IMR-90 (cell line): ENCODE measurements around the gene EFHB. TPM values are rescaled to one million over a fixed set of nuclear protein-coding genes. Genes with fewer than 3 reads are reported as not detected.

ENCODE experiments used
- ATAC-seq: fragments of 200-7000 bp; cut with Tn5 transposase; 2 replicates; pipeline ENCODE4 v1.9.1; 2020; ENCODE audit warnings: low read depth, mild to moderate bottlenecking, moderate library complexity
- BruUV-seq: library from RNA; stranded (reverse); fragments of 400-500 nt; replicated peaks from 2 replicates; lab custom pipeline; 2021; lab: Mats Ljungman, UMichigan
- CTCF ChIA-PET: fragments of 300-600 bp; formaldehyde crosslinking; extraction: SDS; loops from one replicate; lab custom pipeline; 2021; ENCODE audit warnings: antibody characterized with exemption; lab: Yijun Ruan, JAX
- POLR2A ChIA-PET: fragments of 300-600 bp; sonication (Branson Sonifier 250); formaldehyde crosslinking; loops from one replicate; lab custom pipeline; 2022; ENCODE audit warnings: antibody characterized with exemption; ENCODE audit not compliant: unreplicated experiment; lab: Charles Lee
- DNase-seq: peaks from one replicate; pipeline ENCODE4 v3.0.0; 2013
- H2AFZ ChIP-seq: replicated peaks from 2 replicates; pipeline ENCODE3; 2013; ENCODE audit warnings: low read length, mild to moderate bottlenecking; ENCODE audit not compliant: poor library complexity
- H2AK5ac ChIP-seq: 2 replicates; pipeline ENCODE4 v1.6.1; 2013; ENCODE audit warnings: low read depth, low read length, inconsistent platforms
- H2AK9ac ChIP-seq: replicated peaks from 2 replicates; pipeline ENCODE3; 2013; ENCODE audit warnings: mild to moderate bottlenecking, low read depth, low read length, moderate library complexity; ENCODE audit not compliant: poor library complexity
- H2BK120ac ChIP-seq: 2 replicates; pipeline ENCODE4 v1.6.1; 2013; ENCODE audit warnings: low read depth, low read length, inconsistent platforms
- H2BK15ac ChIP-seq: 3 replicates; pipeline ENCODE4 v1.6.1; 2013; ENCODE audit warnings: low read depth, low read length, inconsistent platforms
- H2BK20ac ChIP-seq: 2 replicates; pipeline ENCODE4 v1.6.1; 2013; ENCODE audit warnings: low read depth, mild to moderate bottlenecking, inconsistent platforms, low read length, moderate library complexity
- H2BK5ac ChIP-seq: 2 replicates; pipeline ENCODE4 v1.6.1; 2013; ENCODE audit warnings: mild to moderate bottlenecking, low read depth, low read length, inconsistent platforms; ENCODE audit not compliant: poor library complexity, severe bottlenecking
- H3K14ac ChIP-seq: replicated peaks from 2 replicates; pipeline ENCODE4 v1.6.1; 2013; ENCODE audit warnings: low read depth, low read length, inconsistent platforms
- H3K18ac ChIP-seq: 2 replicates; pipeline ENCODE4 v1.6.1; 2013; ENCODE audit warnings: low read depth, low read length, control low read depth
- H3K23ac ChIP-seq: 2 replicates; pipeline ENCODE4 v1.6.1; 2013; ENCODE audit warnings: low read depth, low read length, inconsistent platforms
- H3K27ac ChIP-seq: 2 replicates; pipeline ENCODE4 v1.5.1; 2013; ENCODE audit warnings: mild to moderate bottlenecking, control low read depth, low read length; ENCODE audit not compliant: insufficient read depth
- H3K27me3 ChIP-seq: 2 replicates; pipeline ENCODE4 v1.6.1; 2013; ENCODE audit warnings: low read length; ENCODE audit not compliant: control insufficient read depth, insufficient read depth
- H3K36me3 ChIP-seq: 2 replicates; pipeline ENCODE4 v1.6.1; 2013; ENCODE audit warnings: low read length, mixed read lengths; ENCODE audit not compliant: control insufficient read depth, insufficient read depth
- H3K4ac ChIP-seq: 2 replicates; pipeline ENCODE4 v1.6.1; 2013; ENCODE audit warnings: low read depth, low read length, inconsistent platforms
- H3K4me1 ChIP-seq: 2 replicates; pipeline ENCODE4 v1.6.1; 2013; ENCODE audit warnings: low read length, mixed read lengths; ENCODE audit not compliant: control insufficient read depth, insufficient read depth
- H3K4me2 ChIP-seq: 2 replicates; pipeline ENCODE4 v1.6.1; 2013; ENCODE audit warnings: low read depth, mild to moderate bottlenecking, control low read depth, low read length, moderate library complexity
- H3K4me3 ChIP-seq: 2 replicates; pipeline ENCODE4 v1.5.1; 2013; ENCODE audit warnings: low read depth, mild to moderate bottlenecking, control low read depth, low read length, moderate library complexity; ENCODE audit not compliant: insufficient read depth
- H3K56ac ChIP-seq: 2 replicates; pipeline ENCODE4 v1.6.1; 2013; ENCODE audit warnings: low read length, inconsistent platforms; ENCODE audit not compliant: insufficient read depth; ENCODE audit errors: extremely low read depth
- H3K79me1 ChIP-seq, 2 experiments: 2 replicates each; pipeline ENCODE4 v1.6.1; 2013; ENCODE audit warnings: low read length in 2 of 2, inconsistent platforms in 1 of 2, low read depth in 1 of 2
- H3K9ac ChIP-seq: 2 replicates; pipeline ENCODE4 v1.6.1; 2013; ENCODE audit warnings: low read depth, low read length, control low read depth
- H3K9me1 ChIP-seq: 2 replicates; pipeline ENCODE4 v1.6.1; 2013; ENCODE audit warnings: low read length, inconsistent platforms; ENCODE audit not compliant: insufficient read depth
- H3K9me3 ChIP-seq: 2 replicates; pipeline ENCODE4 v1.6.1; 2013; ENCODE audit warnings: low read length; ENCODE audit not compliant: control insufficient read depth, insufficient read depth
- H4K20me1 ChIP-seq: 2 replicates; pipeline ENCODE4 v1.6.1; 2013; ENCODE audit warnings: low read length, inconsistent platforms; ENCODE audit not compliant: insufficient read depth
- H4K5ac ChIP-seq: 2 replicates; pipeline ENCODE4 v1.6.1; 2013; ENCODE audit warnings: mild to moderate bottlenecking, low read depth, low read length, control low read depth
- H4K8ac ChIP-seq, 2 experiments: 2 replicates each; pipeline ENCODE4 v1.6.1; 2013; ENCODE audit warnings: low read depth in 2 of 2, low read length in 2 of 2, control low read depth in 1 of 2, inconsistent platforms in 1 of 2
- H4K91ac ChIP-seq: 2 replicates; pipeline ENCODE4 v1.6.1; 2013; ENCODE audit warnings: low read depth, low read length, inconsistent platforms; ENCODE audit not compliant: insufficient read depth
- BHLHE40 ChIP-seq: fragments of 150-350 bp; IDR thresholded peaks from 2 replicates; pipeline ENCODE4 v1.6.1; 2016; ENCODE audit warnings: mild to moderate bottlenecking, low read depth, low read length
- CEBPB ChIP-seq: IDR thresholded peaks from 2 replicates; pipeline ENCODE4 v1.6.1; 2012; ENCODE audit warnings: low read depth, low read length, improper control_type of control experiment
- CHD1 ChIP-seq: IDR thresholded peaks from 2 replicates; pipeline ENCODE4 v1.6.1; 2012; ENCODE audit warnings: low read depth, low read length, improper control_type of control experiment
- FOS ChIP-seq: fragments of 150-350 bp; IDR thresholded peaks from 2 replicates; pipeline ENCODE4 v1.6.1; 2016; ENCODE audit warnings: low read depth, low read length
- MAFK ChIP-seq: IDR thresholded peaks from 2 replicates; pipeline ENCODE4 v1.6.1; 2012; ENCODE audit warnings: low read depth, low read length, improper control_type of control experiment
- MAZ ChIP-seq: IDR thresholded peaks from 2 replicates; pipeline ENCODE4 v1.6.1; 2012; ENCODE audit warnings: low read depth, mild to moderate bottlenecking, low read length, improper control_type of control experiment, moderate library complexity, borderline replicate concordance
- MXI1 ChIP-seq: IDR thresholded peaks from 2 replicates; pipeline ENCODE4 v1.6.1; 2012; ENCODE audit warnings: low read depth, mild to moderate bottlenecking, low read length, moderate library complexity, borderline replicate concordance
- NFE2L2 ChIP-seq: fragments of 150-350 bp; IDR thresholded peaks from 2 replicates; pipeline ENCODE4 v1.6.1; 2016; ENCODE audit warnings: low read depth, mild to moderate bottlenecking, low read length
- POLR2A ChIP-seq: IDR thresholded peaks from 2 replicates; pipeline ENCODE4 v1.6.1; 2012; ENCODE audit warnings: mild to moderate bottlenecking, low read depth, low read length
- RAD21 ChIP-seq: IDR thresholded peaks from 2 replicates; pipeline ENCODE4 v1.6.1; 2012; ENCODE audit warnings: low read length, improper control_type of control experiment
- RCOR1 ChIP-seq: IDR thresholded peaks from 2 replicates; pipeline ENCODE4 v1.6.1; 2012; ENCODE audit warnings: mild to moderate bottlenecking, low read length, improper control_type of control experiment; ENCODE audit not compliant: insufficient replicate concordance
- RFX5 ChIP-seq: IDR thresholded peaks from 2 replicates; pipeline ENCODE4 v1.8.0; 2012; ENCODE audit warnings: low read depth, mild to moderate bottlenecking, low read length, moderate library complexity
- SMC3 ChIP-seq: fragments of 150-350 bp; IDR thresholded peaks from 2 replicates; pipeline ENCODE4 v1.6.1; 2016; ENCODE audit warnings: low read depth, mild to moderate bottlenecking, antibody characterized with exemption, low read length, moderate library complexity
- dilution Hi-C: fragments of 300-500 bp; cut with HindIII; formaldehyde crosslinking; loops from one replicate; pipeline ENCODE4 v1.14.3; 2018; ENCODE audit warnings: low sequenced_read_pairs; ENCODE audit not compliant: unreplicated experiment
- in situ Hi-C: fragments of 300-500 bp; cut with MboI; formaldehyde crosslinking; loops from 3 replicates; pipeline ENCODE4 v1.14.3; 2019; ENCODE audit warnings: low sequenced_read_pairs, inconsistent platforms, mixed read lengths
- intact Hi-C: fragments of 100-400 bp; cut with micrococcal nuclease; formaldehyde crosslinking; loops from 2 replicates; pipeline ENCODE4 v1.10.0; 2022
- polyA plus RNA-seq, 3 experiments: library from polyadenylated mRNA; depleted of rRNA; stranded (reverse); fragments of >200 nt; gene quantifications; 2 replicates each; pipeline ENCODE4 v1.2.3, GENCODE V29; 2012; ENCODE audit warnings: low replicate concordance in 1 of 3
- total RNA-seq: library from RNA; depleted of rRNA; stranded (reverse); fragments of >200 nt; gene quantifications from 2 replicates; pipeline ENCODE4 v1.2.3, GENCODE V29; 2012
- TF ChIP-seq, protein P1 (sequence below): conservative IDR thresholded peaks from 2 replicates; pipeline ENCODE4 v1.5.1; 2012; ENCODE audit warnings: mild to moderate bottlenecking, low read depth, low read length, improper control_type of control experiment
- TF ChIP-seq, protein P2 (sequence below): fragments of 150-350 bp; IDR thresholded peaks from 2 replicates; pipeline ENCODE4 v1.6.1; 2016; ENCODE audit warnings: low read depth, mild to moderate bottlenecking, low read length, moderate library complexity, borderline replicate concordance
- TF ChIP-seq, protein P3 (sequence below): fragments of 150-350 bp; IDR thresholded peaks from 2 replicates; pipeline ENCODE4 v1.6.1; 2017; ENCODE audit warnings: mild to moderate bottlenecking, antibody characterized with exemption, low read length, low read depth

EFHB gene
- total and polyA plus RNA-seq, 2 of the 4 experiments (the other 2 are of a cell fraction), result under 0.01 to 1.0 TPM

DNA sequence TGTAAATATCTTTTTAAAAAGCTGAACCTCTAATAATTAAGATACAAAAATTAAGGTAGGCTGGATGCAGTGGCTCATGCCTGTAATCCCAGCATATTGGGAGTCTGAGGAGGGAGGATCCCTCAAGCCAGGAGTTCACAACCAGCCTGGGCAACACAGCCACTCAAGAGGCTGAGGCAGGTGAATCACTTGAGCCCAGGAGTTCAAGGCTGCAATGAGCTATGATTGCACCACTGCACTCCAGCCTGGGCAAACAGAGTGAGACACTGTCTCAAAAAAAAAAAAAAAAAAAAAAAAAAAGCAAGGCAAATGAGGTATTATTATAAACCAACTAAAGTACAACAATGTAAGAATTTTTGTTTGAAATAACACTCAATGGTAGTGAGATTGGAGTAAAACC, 47.6 kb downstream of the EFHB start:
- Histone ChIP-seq H3K4me1 (peaks cover 10% of the 10 kb centered on the region), H3K27me3 (no peaks in the 10 kb centered on the region), H2BK120ac (no peak overlapping the region), H4K5ac (no peak overlapping the region), H3K9me1 (peaks cover 4% of the 10 kb centered on the region; the same call in 1 of the 2 replicates), H3K79me1 (no peaks in the 10 kb centered on the region), H3K14ac (no peak overlapping the region), H3K4me2 (no peak overlapping the region), H2BK20ac (no peak overlapping the region), H3K9me3 (no peaks in the 10 kb centered on the region), H3K23ac (no peak overlapping the region), H3K36me3 (no peaks in the 10 kb centered on the region), H2BK15ac (no peak overlapping the region; the same call in 2 of the 3 replicates), H4K20me1 (no peaks in the 10 kb centered on the region), H3K4me3 (no peak overlapping the region), H4K91ac (no peak overlapping the region), H2AK9ac (no peak overlapping the region), H2AK5ac (no peak overlapping the region), H4K8ac (no peak overlapping the region), H3K56ac (no peak overlapping the region), H3K27ac (no peak overlapping the region), H3K9ac (no peak overlapping the region), H2AFZ (no peak overlapping the region), H3K18ac (no peak overlapping the region), H3K4ac (no peak overlapping the region), H2BK5ac (no peak overlapping the region)
- TF ChIP-seq FOS (no peak), SMC3 (no peak), POLR2A (no peak), NFE2L2 (no peak), MAZ (no peak), MAFK (no peak), RAD21 (no peak), RFX5 (no peak), CEBPB (no peak), BHLHE40 (no peak), RCOR1 (no peak), CHD1 (no peak), MXI1 (no peak)
- TF ChIP-seq, protein P1, sequence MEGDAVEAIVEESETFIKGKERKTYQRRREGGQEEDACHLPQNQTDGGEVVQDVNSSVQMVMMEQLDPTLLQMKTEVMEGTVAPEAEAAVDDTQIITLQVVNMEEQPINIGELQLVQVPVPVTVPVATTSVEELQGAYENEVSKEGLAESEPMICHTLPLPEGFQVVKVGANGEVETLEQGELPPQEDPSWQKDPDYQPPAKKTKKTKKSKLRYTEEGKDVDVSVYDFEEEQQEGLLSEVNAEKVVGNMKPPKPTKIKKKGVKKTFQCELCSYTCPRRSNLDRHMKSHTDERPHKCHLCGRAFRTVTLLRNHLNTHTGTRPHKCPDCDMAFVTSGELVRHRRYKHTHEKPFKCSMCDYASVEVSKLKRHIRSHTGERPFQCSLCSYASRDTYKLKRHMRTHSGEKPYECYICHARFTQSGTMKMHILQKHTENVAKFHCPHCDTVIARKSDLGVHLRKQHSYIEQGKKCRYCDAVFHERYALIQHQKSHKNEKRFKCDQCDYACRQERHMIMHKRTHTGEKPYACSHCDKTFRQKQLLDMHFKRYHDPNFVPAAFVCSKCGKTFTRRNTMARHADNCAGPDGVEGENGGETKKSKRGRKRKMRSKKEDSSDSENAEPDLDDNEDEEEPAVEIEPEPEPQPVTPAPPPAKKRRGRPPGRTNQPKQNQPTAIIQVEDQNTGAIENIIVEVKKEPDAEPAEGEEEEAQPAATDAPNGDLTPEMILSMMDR, result no peak
- TF ChIP-seq, protein P2, sequence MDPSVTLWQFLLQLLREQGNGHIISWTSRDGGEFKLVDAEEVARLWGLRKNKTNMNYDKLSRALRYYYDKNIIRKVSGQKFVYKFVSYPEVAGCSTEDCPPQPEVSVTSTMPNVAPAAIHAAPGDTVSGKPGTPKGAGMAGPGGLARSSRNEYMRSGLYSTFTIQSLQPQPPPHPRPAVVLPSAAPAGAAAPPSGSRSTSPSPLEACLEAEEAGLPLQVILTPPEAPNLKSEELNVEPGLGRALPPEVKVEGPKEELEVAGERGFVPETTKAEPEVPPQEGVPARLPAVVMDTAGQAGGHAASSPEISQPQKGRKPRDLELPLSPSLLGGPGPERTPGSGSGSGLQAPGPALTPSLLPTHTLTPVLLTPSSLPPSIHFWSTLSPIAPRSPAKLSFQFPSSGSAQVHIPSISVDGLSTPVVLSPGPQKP, result no peak
- TF ChIP-seq, protein P3, sequence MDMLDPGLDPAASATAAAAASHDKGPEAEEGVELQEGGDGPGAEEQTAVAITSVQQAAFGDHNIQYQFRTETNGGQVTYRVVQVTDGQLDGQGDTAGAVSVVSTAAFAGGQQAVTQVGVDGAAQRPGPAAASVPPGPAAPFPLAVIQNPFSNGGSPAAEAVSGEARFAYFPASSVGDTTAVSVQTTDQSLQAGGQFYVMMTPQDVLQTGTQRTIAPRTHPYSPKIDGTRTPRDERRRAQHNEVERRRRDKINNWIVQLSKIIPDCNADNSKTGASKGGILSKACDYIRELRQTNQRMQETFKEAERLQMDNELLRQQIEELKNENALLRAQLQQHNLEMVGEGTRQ, result no peak
- no peak for DNase-seq
- no TSS peak for BruUV-seq
- intact Hi-C loops (loop anchor here (5.0 kb wide), 1 partner anchor 101 kb away; no protein-coding TSS in a partner anchor), in situ Hi-C loops (no loop called here), dilution Hi-C loops (no loop called here)
- ChIA-PET POLR2A (no interaction called here), CTCF (interaction anchor here (1.3 kb wide), 1 partner anchor 9 kb away, joined by 7 read pairs; no protein-coding TSS in a partner anchor)
- ATAC-seq, result no peak
